HG02870 (cell line): Measurements from ENCODE around the gene NUBP2.
"Not testable (repeated sequence)": the region's sequence is repeated elsewhere in the genome, so short reads cannot be mapped to it uniquely, and the experiment has no call there.

Experiments used
- ATAC-seq: cut with Tn5 transposase; IDR thresholded peaks from one replicate; pipeline ENCODE4 v1.9.1; 2021; ENCODE audit warnings: mild to moderate bottlenecking, moderate library complexity; ENCODE audit not compliant: unreplicated experiment

NUBP2 gene

GRCh38 chr16:1784977-1785845 is 2.5 kb downstream of the NUBP2 start:
- no peak for ATAC-seq

GRCh38 chr16:1785846-1786170 is 3.0 kb downstream of the NUBP2 start:
- no peak for ATAC-seq

- no peak for ATAC-seq
Observed at GRCh38 chr16:1786242-1787055, 3.7 kb downstream of the NUBP2 start.

- no peak for ATAC-seq
Observed at GRCh38 chr16:1787056-1787321, 4.2 kb downstream of the NUBP2 start.

- ATAC-seq, result no peak
Observed at GRCh38 chr16:1787322-1788094, 4.7 kb downstream of the NUBP2 start.

- ATAC-seq, result no peak
Observed at GRCh38 chr16:1788095-1788707, 5.4 kb downstream of the NUBP2 start.

- ATAC-seq, result no peak
Observed at GRCh38 chr16:1788708-1789100, 5.9 kb downstream of the NUBP2 start.

- no peak for ATAC-seq
Observed at GRCh38 chr16:1789643-1790045, 6.9 kb downstream of the NUBP2 start.

- ATAC-seq, result no peak
Observed at GRCh38 chr16:1790261-1790610, 7.5 kb downstream of the NUBP2 start.

- no peak for ATAC-seq
Observed at GRCh38 chr16:1790611-1791255, 8.0 kb downstream of the NUBP2 start.

- ATAC-seq, result no peak
Observed at GRCh38 chr16:1791256-1791942, 8.6 kb downstream of the NUBP2 start.

- ATAC-seq, result no peak
Observed at GRCh38 chr16:1791943-1792812, 9.4 kb downstream of the NUBP2 start.

GRCh38 chr16:1792836-1793577 is 10.2 kb downstream of the NUBP2 start:
- ATAC-seq, result no peak

GRCh38 chr16:1793578-1794220 is 10.9 kb downstream of the NUBP2 start, which contains the start of gene IGFALS:
Gene IGFALS (minus strand): TSS chr16:1793705. CDS start chr16:1793652, 53 bp downstream.
- no peak for ATAC-seq

GRCh38 chr16:1794221-1794871 is 11.6 kb downstream of the NUBP2 start:
- ATAC-seq, result no peak

GRCh38 chr16:1794908-1795666 is 12.3 kb downstream of the NUBP2 start:
- no peak for ATAC-seq

GRCh38 chr16:1799263-1799662 is 16.5 kb downstream of the NUBP2 start:
- not testable (repeated sequence) for ATAC-seq
